Measurements from ENCODE around the gene GLYATL1B.
A peak's percentile ranks its signal among the peaks of the same experiment; 100 is the strongest.
"Not testable (repeated sequence)": the region's sequence is repeated elsewhere in the genome, so short reads cannot be mapped to it uniquely, and the experiment has no call there.

GLYATL1B gene

GRCh38 chr11:59095972-59096575 is 10.0 kb downstream of the GLYATL1B start:
- not testable (repeated sequence) for DNase-seq (ENCODE audit: low read depth)

- peak; percentile 69 for DNase-seq (ENCODE audit: low read depth)
These were observed 11.1 kb downstream of the GLYATL1B start for GRCh38 chr11:59097113-59097708.

- not testable (repeated sequence) for DNase-seq (ENCODE audit: low read depth)
These were observed 11.8 kb downstream of the GLYATL1B start for GRCh38 chr11:59097938-59098337.

GRCh38 chr11:59102259-59102765 is 16.2 kb downstream of the GLYATL1B start:
- DNase-seq (ENCODE audit: low read depth): peak; percentile 52

- DNase-seq (ENCODE audit: low read depth): peak; percentile 93
These were observed 20.5 kb downstream of the GLYATL1B start, which contains the start of gene FAM111B for GRCh38 chr11:59106363-59107336. Gene FAM111B, plus strand, starts transcription at chr11:59107237. Its CDS starts 2,389 bp downstream, at chr11:59109626.

GRCh38 chr11:59107721-59108120 is 21.6 kb downstream of the GLYATL1B start:
- not testable (repeated sequence) for DNase-seq (ENCODE audit: low read depth)

- DNase-seq (ENCODE audit: low read depth): peak; percentile 43
These were observed 26.4 kb downstream of the GLYATL1B start for GRCh38 chr11:59112494-59112893.

GRCh38 chr11:59114344-59114743 is 28.2 kb downstream of the GLYATL1B start:
- DNase-seq (ENCODE audit: low read depth): no peak

GRCh38 chr11:59115553-59115952 is 29.4 kb downstream of the GLYATL1B start:
- DNase-seq (ENCODE audit: low read depth): no peak

GRCh38 chr11:59117774-59118173 is 31.7 kb downstream of the GLYATL1B start:
- DNase-seq (ENCODE audit: low read depth): no peak

- no peak for DNase-seq (ENCODE audit: low read depth)
These were observed 33.7 kb downstream of the GLYATL1B start for GRCh38 chr11:59119826-59120225.

GRCh38 chr11:59135648-59136461 is 49.7 kb downstream of the GLYATL1B start:
- peak; percentile 77 for DNase-seq (ENCODE audit: low read depth)

GRCh38 chr11:59136551-59136950 is 50.4 kb downstream of the GLYATL1B start:
- DNase-seq (ENCODE audit: low read depth): not testable (repeated sequence)

- no peak for DNase-seq (ENCODE audit: low read depth)
These were observed 51.1 kb downstream of the GLYATL1B start for GRCh38 chr11:59137190-59137589.

GRCh38 chr11:59138643-59139042 is 52.5 kb downstream of the GLYATL1B start:
- no peak for DNase-seq (ENCODE audit: low read depth)

GRCh38 chr11:59141191-59141590 is 55.1 kb downstream of the GLYATL1B start:
- DNase-seq (ENCODE audit: low read depth): no peak

- DNase-seq (ENCODE audit: low read depth): peak; percentile 70
These were observed 55.8 kb downstream of the GLYATL1B start for GRCh38 chr11:59141673-59142460.

- peak; percentile 93 for DNase-seq (ENCODE audit: low read depth)
These were observed 56.7 kb downstream of the GLYATL1B start, which contains the start of gene FAM111A for GRCh38 chr11:59142530-59143507. Gene FAM111A, plus strand, starts transcription at chr11:59142856. Its CDS starts 6,017 bp downstream, at chr11:59148873.

- no peak for DNase-seq (ENCODE audit: low read depth)
These were observed 58.0 kb downstream of the GLYATL1B start for GRCh38 chr11:59144096-59144495.
